ENCODE data around the gene GPHN. TPM values are rescaled to one million over a fixed set of nuclear protein-coding genes. Genes with fewer than 3 reads are reported as not detected.

The GPHN gene
- total RNA-seq, 1 experiment from 2014 or later: 18.1 TPM

GRCh38 chr14:66735853-66736252, 227.9 kb downstream of the GPHN start (continued):
- no peak for TF ChIP-seq TCF7 (CRISPR knock-in tag; IDR thresholded peaks at IDR 0.05; ENCODE audit: low read depth)

GRCh38 chr14:66739826-66740225, 231.9 kb downstream of the GPHN start:
- CTCF ChIA-PET: no interaction called here
- Mint-ChIP-seq H3K27me3 (ENCODE audit: low read depth) (no peaks in the 10 kb centered on the region), H3K27ac (no peak overlapping the region), H3K4me3 (no peak overlapping the region), H3K36me3 (peaks cover 10% of the 10 kb centered on the region), H3K9me3 (peaks cover 12% of the 10 kb centered on the region), H3K4me1 (no peaks in the 10 kb centered on the region)
- ATAC-seq (no peak), DNase-seq (ENCODE audit: low spot score) (no peak)
- TF ChIP-seq ZNF219 (CRISPR knock-in tag; IDR thresholded peaks at IDR 0.05; ENCODE audit: borderline replicate concordance) (no peak), ESRRA (CRISPR knock-in tag; IDR thresholded peaks at IDR 0.05; ENCODE audit: borderline replicate concordance) (no peak), ZNF263 (CRISPR knock-in tag; IDR thresholded peaks at IDR 0.05; ENCODE audit: low read depth) (no peak), ATF1 (CRISPR knock-in tag; IDR thresholded peaks at IDR 0.05) (no peak), ZNF416 (CRISPR knock-in tag; IDR thresholded peaks at IDR 0.05) (no peak), NR1H2 (CRISPR knock-in tag; IDR thresholded peaks at IDR 0.05) (no peak), SMAD4 (CRISPR knock-in tag; IDR thresholded peaks at IDR 0.05) (no peak), TP53 (CRISPR knock-in tag; IDR thresholded peaks at IDR 0.05) (no peak), USF2 (CRISPR knock-in tag; IDR thresholded peaks at IDR 0.05) (no peak), HMGA2 (CRISPR knock-in tag; IDR thresholded peaks at IDR 0.05) (no peak), ELF4 (CRISPR knock-in tag; IDR thresholded peaks at IDR 0.05; ENCODE audit: low read depth) (no peak), ZNF425 (CRISPR knock-in tag; conservative IDR thresholded peaks at IDR 0.05) (no peak), TEAD4 (CRISPR knock-in tag; IDR thresholded peaks at IDR 0.05) (no peak), ETV6 (CRISPR knock-in tag; IDR thresholded peaks at IDR 0.05) (no peak), EMX1 (CRISPR knock-in tag; IDR thresholded peaks at IDR 0.05) (no peak), GRHL2 (CRISPR knock-in tag; IDR thresholded peaks at IDR 0.05; ENCODE audit: insufficient replicate concordance, severe bottlenecking) (no peak), MLX (CRISPR knock-in tag; IDR thresholded peaks at IDR 0.05) (no peak)
- POLR2A ChIA-PET: no interaction called here

GRCh38 chr14:66745078-66745477, 237.1 kb downstream of the GPHN start:
- H3K4me1 Mint-ChIP-seq: no peaks in the 10 kb centered on the region
- no peaks in the 10 kb centered on the region for H3K27me3 Mint-ChIP-seq (ENCODE audit: low read depth)
- TF ChIP-seq CTCF (IDR thresholded peaks at IDR 0.05): no peak
- CTCF ChIA-PET: interaction anchor here (1.6 kb wide), 1 partner anchor 121 kb away, joined by 13 read pairs; no protein-coding TSS in a partner anchor
- no peak for DNase-seq (ENCODE audit: low spot score)
- POLR2A ChIA-PET: no interaction called here
- H3K9me3 Mint-ChIP-seq: peaks cover under 1% of the 10 kb centered on the region; the same call in 1 of the 2 replicates
- no peak for ATAC-seq
- no peak overlapping the region for H3K27ac Mint-ChIP-seq
- no peak overlapping the region for H3K4me3 Mint-ChIP-seq
- H3K36me3 Mint-ChIP-seq: no peaks in the 10 kb centered on the region
